ENCODE results near the gene SAMD4A. TPM values are rescaled to one million over a fixed set of nuclear protein-coding genes. Genes with fewer than 3 reads are reported as not detected.
A peak's percentile ranks its signal among the peaks of the same experiment; 100 is the strongest.

Gene SAMD4A
- total RNA-seq, 1 donor from 2014 or later = 30.6 TPM

DNA sequence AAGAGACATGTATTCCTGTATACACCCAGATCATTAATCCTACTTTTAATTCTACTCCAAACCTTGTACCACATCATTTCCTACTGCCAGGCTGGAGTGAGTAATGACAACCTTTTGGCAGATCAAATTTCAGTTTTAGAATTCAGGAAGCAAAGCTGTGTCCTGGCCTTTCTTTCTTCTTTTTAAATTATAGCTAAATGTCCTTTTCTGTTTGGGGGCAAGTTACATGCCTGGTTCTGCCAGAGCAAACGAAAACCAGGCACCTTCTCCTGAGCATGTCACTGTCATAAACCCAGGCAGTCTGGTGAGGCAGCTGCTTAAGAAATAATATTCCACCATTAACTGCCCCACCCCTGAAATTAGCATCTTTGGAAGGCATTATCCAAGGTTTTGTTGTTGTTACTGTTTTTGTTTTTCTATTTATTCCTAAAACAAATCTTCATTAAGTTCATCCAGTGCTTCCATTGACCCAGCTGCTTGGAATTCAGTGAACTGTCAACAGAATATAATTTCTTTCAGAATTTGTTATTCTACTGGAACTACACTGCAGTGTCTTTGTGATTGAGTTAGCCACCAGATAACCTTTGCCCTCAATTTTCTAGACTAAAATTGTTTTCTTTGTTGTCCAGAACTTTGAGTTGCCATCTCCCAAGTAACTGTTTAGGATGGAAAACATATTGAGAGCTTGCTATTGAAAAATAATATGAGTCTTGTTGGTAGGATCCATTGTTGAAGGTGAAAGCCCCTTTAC lies 33.2 kb downstream of the SAMD4A start:
- Histone ChIP-seq H3K4me1 (peaks cover 5% of the 10 kb centered on the region), H3K9me3 (no peaks in the 10 kb centered on the region), H3K4me3 (no peak overlapping the region), H3K27me3 (ENCODE audit: low read depth) (no peaks in the 10 kb centered on the region), H3K36me3 (no peaks in the 10 kb centered on the region), H3K27ac (no peak overlapping the region)
- intact Hi-C loops (cut with DNase I) = no loop called here
- ATAC-seq (no peak), DNase-seq (no peak)
- TF ChIP-seq, protein P1, sequence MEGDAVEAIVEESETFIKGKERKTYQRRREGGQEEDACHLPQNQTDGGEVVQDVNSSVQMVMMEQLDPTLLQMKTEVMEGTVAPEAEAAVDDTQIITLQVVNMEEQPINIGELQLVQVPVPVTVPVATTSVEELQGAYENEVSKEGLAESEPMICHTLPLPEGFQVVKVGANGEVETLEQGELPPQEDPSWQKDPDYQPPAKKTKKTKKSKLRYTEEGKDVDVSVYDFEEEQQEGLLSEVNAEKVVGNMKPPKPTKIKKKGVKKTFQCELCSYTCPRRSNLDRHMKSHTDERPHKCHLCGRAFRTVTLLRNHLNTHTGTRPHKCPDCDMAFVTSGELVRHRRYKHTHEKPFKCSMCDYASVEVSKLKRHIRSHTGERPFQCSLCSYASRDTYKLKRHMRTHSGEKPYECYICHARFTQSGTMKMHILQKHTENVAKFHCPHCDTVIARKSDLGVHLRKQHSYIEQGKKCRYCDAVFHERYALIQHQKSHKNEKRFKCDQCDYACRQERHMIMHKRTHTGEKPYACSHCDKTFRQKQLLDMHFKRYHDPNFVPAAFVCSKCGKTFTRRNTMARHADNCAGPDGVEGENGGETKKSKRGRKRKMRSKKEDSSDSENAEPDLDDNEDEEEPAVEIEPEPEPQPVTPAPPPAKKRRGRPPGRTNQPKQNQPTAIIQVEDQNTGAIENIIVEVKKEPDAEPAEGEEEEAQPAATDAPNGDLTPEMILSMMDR (IDR thresholded peaks at IDR 0.05) = no peak

DNA sequence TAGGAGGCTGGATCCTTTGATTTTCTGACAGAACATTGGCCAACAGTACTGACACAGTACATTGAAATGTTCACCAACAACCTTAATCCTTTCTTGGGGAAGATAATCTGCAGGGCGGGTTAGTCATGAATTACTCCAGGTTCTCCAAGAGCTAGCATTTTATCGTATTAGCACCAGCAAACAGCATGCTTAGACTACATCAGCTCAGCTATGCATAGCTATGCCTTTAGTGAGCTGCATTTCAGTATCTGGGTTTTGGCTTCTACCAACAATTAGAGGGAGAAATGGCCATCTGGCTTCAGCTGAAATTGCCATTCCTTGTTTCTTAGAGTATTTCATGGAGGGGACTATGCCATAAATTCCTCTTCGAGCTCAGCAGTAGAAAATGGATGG lies 33.8 kb downstream of the SAMD4A start:
- H3K4me3 ChIP-seq = no peak overlapping the region
- H3K27ac ChIP-seq = no peak overlapping the region
- no peaks in the 10 kb centered on the region for H3K27me3 ChIP-seq (ENCODE audit: low read depth)
- H3K4me1 ChIP-seq = peaks cover 5% of the 10 kb centered on the region
- intact Hi-C loops (cut with DNase I) = no loop called here
- no peak for ATAC-seq
- TF ChIP-seq, protein P1 (IDR thresholded peaks at IDR 0.05) = no peak
- no peak for DNase-seq
- H3K9me3 ChIP-seq = no peaks in the 10 kb centered on the region
- no peaks in the 10 kb centered on the region for H3K36me3 ChIP-seq

DNA sequence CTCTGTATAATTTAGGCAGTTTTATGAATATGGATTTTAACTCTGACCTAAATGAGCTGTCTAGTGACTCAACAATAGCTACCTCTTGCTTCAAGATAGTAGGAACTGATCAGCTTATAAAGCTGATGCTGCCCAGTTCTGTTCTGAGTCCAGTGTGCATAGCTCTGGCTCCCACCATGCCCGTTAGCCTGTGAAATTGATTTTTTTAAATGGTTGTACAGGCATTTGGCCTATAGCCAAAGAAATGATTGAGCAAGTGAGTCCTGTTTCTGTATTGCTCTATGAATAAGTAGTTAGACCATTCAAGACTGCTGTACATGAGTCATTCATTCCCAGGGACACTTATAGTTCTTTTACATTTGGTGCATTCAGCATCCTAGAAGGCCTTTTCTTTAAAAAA lies 36.4 kb downstream of the SAMD4A start:
- Histone ChIP-seq H3K36me3 (no peaks in the 10 kb centered on the region), H3K27ac (no peak overlapping the region), H3K27me3 (ENCODE audit: low read depth) (no peaks in the 10 kb centered on the region), H3K4me1 (peaks cover 5% of the 10 kb centered on the region), H3K9me3 (no peaks in the 10 kb centered on the region), H3K4me3 (no peak overlapping the region)
- intact Hi-C loops (cut with DNase I) = no loop called here
- TF ChIP-seq, protein P1 (IDR thresholded peaks at IDR 0.05) = no peak
- DNase-seq (no peak), ATAC-seq (no peak)

DNA sequence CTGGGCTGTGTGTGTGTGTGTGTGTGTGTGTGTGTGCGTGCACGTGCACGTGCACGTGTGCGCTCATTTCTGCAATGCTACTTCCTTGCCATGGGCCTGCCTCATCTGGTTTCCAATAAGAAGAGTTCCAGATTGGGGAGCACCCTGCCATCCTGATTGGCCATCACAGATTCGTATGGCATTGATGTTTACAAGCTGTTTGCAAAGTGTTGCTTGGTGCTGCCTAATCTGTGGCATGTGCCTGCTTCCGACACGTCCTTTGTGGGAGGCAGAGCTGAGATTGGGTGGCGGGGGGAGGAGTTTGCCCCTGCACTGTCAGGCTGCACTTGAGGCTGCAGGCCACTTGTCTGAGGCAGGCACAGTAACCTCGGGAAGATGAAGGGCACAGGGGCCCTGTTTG lies 39.2 kb downstream of the SAMD4A start:
- intact Hi-C loops (cut with DNase I) = no loop called here

DNA sequence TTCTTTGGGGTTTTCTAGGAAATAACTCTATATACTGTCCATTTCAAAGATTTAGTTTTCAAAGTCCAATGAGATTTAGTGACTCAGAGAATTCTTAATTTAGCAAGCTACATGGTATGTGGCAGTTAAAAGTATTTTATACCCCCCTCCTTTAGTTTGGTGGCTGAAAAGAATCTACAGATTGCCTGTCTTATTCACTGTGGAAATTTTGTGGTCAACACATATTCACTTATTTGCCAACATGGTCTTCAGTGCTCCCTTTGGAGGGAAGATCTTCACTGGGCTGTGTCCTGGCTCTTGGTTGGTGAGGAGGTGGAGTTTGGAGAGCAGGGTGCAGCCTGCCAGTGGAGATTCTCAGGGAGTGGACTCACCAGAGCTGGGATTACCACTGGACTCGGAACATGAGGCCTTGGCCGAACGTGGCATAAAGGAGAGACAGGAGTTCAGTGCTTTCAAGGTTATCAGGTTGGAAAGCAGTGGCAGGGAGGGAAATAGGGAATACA lies 39.8 kb downstream of the SAMD4A start:
- Histone ChIP-seq H3K36me3 (no peaks in the 10 kb centered on the region), H3K4me1 (peaks cover 5% of the 10 kb centered on the region), H3K27me3 (ENCODE audit: low read depth) (no peaks in the 10 kb centered on the region), H3K4me3 (no peak overlapping the region), H3K9me3 (no peaks in the 10 kb centered on the region), H3K27ac (no peak overlapping the region)
- intact Hi-C loops (cut with DNase I) = no loop called here
- no peak for DNase-seq
- peak; percentile 22 to 46 for ATAC-seq
- TF ChIP-seq, protein P1 (IDR thresholded peaks at IDR 0.05) = no peak

More for the DNA sequence above, 39.2 kb downstream of the SAMD4A start:
- Histone ChIP-seq H3K4me3 (no peak overlapping the region), H3K27ac (no peak overlapping the region), H3K27me3 (ENCODE audit: low read depth) (no peaks in the 10 kb centered on the region), H3K4me1 (peaks cover 5% of the 10 kb centered on the region), H3K9me3 (no peaks in the 10 kb centered on the region), H3K36me3 (no peaks in the 10 kb centered on the region)
- ATAC-seq (peak; percentile 68 to 80), DNase-seq (peak; percentile 51)
- TF ChIP-seq, protein P1 (IDR thresholded peaks at IDR 0.05) = no peak

Measured in lower lobe of right lung (tissue), 2 donors.